Stimulated activated CD4-positive, alpha-beta T cell treated with anti-CD3 and anti-CD28 coated beads, Interleukin-4, amount 100 ng/mL, for 4 hours (primary cell): Measurements from ENCODE around the gene PRAMEF20.

Source experiments
- DNase-seq, 2 experiments: peaks; one replicate each; pipeline ENCODE4 v3.0.0-alpha.2; 2020

Gene PRAMEF20

GRCh38 chr1:13465515-13465914, 55.3 kb downstream of the PRAMEF20 start:
- no peak for DNase-seq

- no peak for DNase-seq
Observed at GRCh38 chr1:13469343-13469742, 59.1 kb downstream of the PRAMEF20 start.
